Bone marrow (tissue), 2 donors: ENCODE measurements around the gene CDH11.

Experiments
- DNase-seq, 2 donors: peaks; one replicate each; lab custom pipeline; 2025; lab: John Stamatoyannopoulos, UW

Gene CDH11

DNA sequence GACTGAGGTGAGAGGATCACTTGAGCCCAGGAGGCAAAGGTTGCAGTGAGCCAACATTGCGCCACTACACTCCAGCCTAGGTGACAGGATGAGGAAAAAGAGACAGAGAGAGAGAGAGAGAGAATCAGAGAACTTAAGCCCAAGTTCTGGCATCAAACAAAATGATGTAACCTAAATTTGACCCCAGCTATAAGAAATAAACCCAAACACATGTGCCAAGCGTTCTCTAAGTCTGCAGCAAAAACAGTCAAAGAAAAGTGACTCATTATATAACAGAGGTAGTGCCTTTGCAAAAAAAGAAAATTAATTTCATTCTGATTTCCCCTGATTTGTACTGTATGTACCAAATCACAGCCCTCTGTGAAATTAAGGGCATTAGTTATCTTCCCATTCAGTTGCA is 89.5 kb downstream of the CDH11 start:
- DNase-seq: no peak

DNA sequence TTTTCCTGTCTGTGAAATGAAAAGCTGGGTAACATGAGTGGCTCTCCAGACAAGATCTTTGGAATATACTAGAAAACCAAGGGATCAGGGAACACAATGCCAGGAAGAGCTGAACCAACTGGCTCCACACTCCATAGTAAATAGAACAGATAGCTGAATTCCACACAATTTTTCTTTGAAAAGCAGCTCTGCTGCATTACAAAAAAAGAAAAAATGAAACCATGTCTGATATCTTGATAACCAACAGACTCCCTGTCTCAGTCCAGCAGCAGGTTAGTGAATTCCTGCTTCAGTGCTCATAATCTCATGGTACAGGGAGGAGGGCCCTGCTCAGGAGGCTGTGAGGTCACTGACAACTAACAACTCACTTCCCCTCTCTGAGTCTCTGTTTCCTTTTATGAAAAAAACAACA is 97.1 kb downstream of the CDH11 start:
- DNase-seq: no peak

DNA sequence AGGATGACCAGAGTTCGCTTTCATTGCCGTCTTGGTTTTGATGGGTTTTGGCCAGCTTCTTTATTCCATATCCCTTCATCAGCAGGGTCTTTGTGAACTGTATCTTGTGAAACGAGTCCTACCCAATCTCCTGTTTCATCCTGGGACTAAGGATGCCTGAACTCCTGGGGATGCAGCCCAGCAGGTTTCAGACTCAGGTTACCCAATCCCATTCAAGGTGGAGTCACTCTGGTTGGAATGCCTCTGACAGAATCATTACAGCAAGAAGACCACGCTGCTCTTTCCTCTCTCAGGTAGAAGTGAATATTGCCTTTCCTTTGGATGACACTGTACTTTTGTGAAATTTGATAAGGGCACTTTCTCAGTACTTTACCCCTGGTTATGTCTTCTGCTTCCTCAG is 98.1 kb downstream of the CDH11 start:
- DNase-seq: no peak

DNA sequence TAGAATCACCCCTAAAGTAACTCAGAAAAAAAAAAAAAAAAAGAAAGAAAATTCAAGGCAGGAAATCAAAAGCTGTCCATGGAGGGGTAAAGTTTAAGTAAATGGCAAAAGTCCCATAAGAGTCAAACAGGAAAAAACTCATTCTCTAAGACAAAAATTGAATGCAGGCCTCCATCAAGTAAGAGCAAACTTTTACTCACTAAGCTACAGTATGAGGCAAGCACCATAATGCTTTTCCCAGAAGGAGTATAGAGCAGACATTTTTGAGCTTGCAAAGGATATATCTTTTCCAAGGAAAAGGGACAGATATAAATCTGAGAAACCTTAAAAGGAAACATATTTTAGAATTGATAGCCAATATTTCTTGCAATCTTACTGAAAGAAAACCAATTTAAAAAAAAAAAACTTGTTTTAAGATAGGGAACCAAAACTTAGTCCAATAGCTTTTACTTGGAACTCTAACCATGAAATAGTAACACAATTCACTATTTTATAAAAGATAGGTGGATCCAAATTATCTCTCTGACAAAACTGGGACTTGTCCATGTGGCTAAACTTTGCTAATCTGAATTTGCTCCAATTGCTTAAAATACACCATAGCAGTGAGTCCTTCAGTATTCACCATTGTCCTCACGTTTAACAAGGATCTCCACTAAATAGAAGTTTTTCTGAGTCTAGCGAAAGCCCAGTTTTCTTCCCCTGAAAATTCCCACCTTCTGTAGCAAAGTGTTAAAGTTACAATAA is 99.8 kb downstream of the CDH11 start:
- no peak for DNase-seq

DNA sequence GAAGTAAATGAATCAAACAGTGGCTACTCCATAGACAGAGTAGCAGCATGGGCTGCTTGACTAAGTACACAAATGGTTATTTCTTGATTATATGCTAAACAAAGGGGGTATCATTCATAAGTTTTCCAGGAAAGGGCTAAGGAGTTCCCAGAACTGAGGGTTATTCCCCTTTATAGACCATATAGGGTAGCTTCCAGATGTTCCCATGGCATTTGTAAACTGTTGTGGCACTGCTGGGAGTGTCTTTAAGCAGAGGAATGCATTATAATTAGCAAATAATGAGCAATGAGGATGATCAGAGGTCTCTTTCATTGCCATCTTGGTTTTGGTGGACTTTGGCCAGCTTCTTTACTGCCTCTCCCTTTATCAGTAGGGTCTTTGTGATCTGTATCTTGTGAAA is 105.1 kb downstream of the CDH11 start:
- DNase-seq: no peak

DNA sequence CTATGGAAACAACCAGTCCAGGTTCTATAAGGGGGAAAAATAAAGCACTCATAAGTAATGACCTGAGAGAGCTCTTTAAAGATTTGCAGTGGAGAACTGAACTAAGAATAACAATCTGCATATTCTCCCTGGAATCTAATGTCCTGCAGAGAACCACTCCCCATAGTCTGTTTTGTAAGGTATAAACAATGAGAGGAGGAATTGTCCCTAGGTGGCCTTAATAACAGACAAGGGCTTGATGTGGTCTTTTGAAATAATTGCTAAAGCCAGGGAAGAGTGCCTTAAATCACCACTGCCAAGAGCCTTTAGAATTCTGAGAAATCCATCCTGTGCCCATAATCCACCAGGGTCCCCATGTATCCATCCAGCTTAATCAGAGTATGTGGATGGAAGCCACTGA is 106.3 kb downstream of the CDH11 start:
- no peak for DNase-seq

DNA sequence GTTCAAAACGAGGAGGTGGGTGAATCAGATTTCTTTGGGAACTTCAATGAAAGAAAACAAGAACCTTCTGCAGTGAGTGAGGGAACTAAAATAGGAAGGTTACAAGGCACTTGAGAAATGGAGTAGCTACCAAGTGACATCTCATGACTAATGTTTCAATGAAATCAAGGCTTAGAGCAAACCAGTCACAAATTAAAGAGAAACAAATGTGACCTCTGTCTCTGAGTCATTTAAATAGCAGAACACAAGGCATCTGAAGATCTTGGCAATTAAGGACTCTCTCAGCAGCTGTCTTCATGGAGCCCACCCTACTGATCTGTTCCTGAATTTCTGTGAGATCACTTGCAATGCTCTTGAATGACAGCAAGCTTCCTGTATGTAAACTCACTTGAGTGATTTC is 109.5 kb downstream of the CDH11 start:
- DNase-seq: no peak

DNA sequence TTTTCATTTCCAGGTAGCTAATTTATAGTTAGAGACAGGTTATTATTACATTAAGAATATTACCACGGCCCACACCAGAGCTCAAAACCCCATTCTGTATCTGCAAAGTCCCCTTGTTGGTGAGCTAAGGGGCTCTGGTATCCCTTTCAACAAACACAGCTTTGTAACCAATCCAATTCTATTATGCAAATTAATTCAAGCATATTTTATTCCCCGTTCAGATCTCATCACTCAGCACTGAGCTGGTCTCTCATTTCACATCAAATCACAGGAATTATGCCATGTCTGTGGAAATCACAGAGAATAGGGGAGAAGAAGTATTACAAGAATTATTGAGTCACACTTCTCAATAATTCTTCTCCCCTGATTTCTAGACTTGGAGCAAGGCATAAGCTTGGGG is 111.7 kb downstream of the CDH11 start:
- DNase-seq: no peak

DNA sequence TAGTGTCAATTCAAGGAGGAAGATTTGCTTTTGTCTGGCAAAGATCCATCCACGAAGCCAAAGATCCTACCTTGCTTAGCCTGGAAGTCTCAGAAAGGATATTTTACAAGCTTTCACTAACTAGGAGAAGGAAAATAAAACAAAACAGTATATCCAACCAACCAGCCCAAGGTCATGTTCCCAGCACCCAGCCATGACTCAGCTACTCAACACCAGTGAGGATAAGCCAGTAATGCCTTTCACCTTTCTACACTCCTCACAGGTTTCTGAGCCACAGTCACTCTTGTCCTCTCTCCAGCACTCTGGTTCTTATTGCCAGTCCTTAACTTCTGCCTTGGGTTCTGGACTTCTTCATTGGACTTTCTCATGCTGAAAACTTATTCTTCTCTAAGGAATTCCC is 116.2 kb downstream of the CDH11 start:
- no peak for DNase-seq

DNA sequence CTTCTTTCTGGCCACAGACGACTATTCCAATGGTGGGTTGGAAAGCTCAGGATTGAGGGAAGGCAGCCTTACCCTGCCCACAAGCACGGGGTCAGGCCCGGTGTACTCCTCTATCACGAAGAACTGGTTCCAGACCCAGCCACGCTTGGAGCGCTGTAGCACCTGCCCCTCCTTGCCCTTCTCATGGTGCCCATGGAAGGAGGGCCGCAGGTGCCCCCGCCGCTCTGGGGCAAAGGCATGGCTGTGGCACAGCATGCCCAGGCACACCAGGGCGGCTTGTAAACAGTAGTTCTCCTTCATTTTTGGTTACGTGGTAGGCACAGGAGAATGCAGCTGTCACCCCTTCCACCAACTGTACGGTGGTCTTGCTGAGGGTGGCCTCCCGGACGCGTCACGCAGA is 117.3 kb downstream of the CDH11 start:
- no peak for DNase-seq

DNA sequence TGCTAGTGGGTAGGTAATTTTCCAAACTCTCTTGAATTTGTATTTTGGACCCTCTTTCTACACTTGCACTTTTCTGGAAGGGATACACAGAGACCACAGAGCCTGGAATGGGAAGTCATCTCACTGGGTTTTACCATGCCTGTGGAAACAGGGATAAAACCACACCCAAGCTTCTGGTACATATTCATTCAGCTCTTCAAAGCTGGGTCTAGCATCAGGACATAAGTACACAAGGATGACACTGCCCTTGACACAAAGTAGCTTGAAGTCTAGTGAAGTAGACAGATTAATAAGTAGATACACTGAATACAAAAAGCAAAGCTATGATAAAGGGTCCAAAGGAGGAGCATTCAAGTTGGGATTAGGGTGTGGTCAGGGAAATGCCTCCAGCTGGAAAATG is 118.2 kb downstream of the CDH11 start:
- DNase-seq: no peak

DNA sequence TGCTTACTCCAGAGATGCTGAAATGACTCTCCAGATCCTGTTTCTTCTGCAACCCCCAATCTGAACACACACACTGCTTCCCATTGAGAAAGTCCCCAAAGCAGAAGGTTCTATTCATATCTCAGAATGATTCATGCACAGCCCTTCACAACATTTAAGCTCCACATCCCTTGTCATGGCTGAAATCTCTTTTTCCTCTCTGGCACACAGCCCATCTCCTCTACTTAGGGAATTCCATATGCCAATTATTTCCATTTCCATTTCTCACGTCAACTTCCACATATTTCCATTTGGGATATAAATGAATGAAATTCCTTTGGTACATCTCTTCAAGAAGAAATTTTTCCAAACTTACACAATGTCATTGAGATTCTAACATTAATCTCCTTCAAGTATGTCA is 119.6 kb downstream of the CDH11 start:
- no peak for DNase-seq

DNA sequence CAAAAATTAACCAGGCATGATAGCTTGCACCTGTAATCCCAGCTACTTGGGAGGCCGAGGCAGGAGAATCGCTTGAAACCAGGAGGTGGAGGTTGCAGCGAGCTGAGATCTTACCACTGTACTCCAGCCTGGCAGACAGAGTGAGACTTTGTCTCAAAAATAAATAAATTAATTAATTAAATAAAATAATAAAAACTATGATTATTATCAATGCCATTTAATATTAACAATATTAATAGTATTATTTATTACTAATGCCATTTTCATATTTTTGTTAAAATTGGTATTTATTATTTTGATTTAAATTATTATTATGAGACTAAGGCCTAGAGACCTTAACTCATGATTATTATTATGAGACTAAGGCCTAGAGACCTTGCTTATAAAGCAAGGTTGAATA is 121.2 kb downstream of the CDH11 start:
- no peak for DNase-seq

DNA sequence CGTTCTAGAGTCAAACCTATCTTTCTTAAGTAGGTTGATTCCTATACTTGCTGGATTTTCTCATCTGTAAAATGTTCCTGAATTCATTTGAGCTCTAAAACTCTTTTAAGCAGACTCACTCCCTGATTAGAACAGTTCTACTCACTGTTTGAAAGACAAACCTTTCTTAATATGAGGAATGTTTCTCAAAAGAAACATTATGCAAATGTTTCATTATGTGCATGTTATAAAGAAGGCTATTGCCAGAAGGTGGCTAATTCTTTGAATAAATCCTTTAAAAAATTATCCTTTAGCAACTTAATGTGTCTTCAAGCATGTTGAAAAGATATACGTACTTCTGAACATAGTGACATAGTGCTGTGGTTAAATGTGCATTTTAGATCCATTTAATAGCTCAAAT is 124.1 kb downstream of the CDH11 start:
- no peak for DNase-seq

DNA sequence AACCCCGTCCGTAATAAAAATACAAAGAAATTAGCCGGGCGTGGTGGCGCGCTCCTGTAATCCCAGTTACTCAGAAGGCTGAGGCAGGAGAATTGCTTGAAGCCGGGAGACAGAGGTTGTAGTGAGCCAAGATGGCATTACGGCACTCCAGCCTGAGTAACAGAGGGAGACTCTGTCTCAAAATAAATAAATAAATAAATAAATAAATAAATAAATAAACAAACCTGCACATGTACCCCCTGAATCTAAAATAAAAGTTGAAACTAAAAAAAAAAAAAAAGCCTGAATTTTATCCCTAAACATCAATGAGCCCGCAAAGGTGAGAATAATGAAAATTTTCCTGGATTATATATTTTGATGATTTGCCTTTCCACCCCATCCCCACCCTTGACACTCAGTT is 124.7 kb downstream of the CDH11 start:
- no peak for DNase-seq

DNA sequence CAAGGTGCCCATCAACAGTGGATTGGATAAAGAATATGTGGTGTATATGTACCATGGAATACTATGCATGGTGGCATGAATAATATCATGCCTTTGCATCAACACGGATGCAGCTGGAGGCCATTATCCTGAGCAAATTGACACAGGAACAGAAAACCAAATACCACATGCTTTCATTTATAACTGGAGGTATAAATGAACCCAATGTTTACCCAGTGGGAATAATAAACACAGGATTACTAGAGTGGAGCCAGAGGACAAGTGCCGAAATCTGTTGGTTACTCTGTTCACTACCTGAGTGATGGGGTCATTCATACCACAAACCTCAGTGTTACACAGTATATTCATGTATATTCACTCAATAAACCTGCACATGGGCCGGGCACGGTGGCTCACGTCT is 125.2 kb downstream of the CDH11 start:
- no peak for DNase-seq

DNA sequence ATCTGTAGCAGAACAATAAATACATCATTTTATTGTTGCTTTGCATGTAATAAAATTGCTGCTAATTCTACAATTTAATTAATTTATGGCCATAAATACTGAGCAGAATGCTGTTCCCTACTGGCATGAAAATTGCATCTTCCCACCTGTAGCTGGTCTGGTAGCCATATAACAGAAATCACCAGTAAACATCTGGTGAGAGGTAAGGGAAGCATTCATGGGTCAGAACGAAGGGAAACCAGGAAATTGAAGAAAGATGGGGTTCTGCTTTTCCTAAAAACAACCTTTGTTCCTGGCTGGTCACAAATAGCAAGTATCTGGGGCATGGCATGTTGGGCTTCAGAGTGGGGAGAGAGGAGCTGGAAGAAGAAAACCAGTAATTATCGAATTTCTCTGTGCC is 128.4 kb downstream of the CDH11 start:
- DNase-seq: no peak

DNA sequence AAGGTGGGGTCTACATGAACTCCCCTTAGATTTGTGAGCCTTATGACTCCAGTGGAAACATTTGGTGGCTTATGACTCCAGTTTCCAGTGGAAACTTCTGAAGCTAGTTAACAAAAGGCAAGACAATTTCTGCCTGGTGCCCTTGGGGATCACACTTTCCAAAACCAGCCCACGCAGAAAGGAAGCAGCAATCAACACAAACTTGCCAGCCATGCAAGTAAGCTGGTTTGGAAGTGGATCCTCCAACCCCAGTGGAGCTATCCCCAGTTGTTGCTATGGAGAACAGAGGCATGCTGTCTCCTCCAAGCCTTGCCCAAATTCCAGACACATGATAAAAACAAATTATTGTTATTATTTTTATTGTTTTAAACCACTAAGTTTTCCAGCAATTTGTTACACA is 130.9 kb downstream of the CDH11 start:
- no peak for DNase-seq

DNA sequence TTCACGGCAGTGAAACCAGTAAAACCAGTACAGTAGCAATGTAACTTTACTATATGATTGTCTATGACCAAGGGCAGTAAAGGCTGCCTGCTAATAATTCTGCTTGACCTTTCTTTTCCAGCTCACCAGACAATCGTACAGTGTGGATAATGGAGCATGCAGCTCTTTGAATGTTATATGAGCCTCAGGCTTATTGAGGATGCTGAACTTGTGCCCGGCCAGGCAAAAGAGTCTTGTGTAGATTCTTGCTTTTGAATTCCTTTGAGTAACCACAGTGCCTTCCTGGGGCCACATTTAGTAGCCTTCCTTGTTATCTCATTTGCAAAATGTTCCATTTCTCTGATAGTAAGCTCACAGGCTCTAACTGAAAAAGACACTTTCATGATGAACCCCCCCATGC is 131.8 kb downstream of the CDH11 start:
- DNase-seq: no peak

DNA sequence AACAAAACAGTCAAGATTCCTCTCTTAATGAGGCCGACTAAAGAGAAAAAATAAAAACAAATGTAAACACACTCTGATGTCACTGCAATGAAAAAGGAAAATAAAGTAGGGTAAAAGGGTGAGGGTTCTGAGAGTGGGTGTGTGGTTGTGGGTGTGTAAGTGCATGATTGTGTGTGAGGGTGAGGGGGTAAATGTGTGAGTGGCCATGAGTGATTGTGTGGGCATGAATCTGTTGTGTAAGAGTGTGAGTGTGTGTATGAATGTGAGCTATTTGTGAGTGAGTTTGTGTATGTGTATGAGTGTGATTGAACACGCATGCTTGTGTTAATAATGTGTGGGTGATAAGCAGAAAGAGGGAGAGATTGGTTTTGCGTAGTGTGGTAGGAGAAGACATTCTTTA is 132.8 kb downstream of the CDH11 start:
- no peak for DNase-seq

DNA sequence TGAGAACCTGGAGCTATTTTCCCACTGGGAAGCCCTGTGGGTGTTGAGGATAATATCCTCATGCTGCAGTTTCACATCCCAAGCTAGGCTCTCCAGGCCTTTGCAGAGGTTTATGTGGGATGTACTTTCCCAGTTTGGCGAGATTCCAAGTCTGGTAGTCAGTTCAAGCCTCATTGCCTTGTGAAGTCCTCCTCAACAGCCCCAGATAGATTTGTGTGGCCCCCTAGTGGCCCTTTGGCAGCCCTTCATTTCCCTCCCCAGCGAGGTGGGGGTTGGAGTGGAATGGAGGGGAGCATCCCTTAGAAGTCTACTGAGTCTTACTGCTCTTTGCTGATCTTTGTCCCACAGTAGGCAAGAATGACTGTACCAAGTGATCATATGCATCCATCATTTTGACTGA is 137.9 kb downstream of the CDH11 start:
- DNase-seq: no peak

DNA sequence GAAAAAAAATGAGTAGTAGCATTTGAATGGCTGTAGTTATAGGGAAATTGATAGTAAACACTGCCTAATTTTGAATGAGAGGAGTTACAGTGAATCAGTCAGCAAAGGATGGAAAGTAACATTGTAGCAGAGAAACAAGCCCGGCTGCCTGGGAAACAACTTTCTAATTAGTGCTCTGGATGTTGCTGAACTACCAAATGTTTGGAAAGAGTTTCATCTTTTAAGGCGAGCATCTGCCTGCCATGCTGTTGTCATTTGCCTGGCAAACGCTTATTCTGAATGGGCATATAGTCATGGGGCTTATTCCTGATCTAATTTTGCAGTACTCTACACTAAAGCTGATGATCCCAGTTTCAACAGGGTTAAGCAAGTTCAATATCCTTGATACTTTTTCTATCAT is 138.6 kb downstream of the CDH11 start:
- DNase-seq: no peak

DNA sequence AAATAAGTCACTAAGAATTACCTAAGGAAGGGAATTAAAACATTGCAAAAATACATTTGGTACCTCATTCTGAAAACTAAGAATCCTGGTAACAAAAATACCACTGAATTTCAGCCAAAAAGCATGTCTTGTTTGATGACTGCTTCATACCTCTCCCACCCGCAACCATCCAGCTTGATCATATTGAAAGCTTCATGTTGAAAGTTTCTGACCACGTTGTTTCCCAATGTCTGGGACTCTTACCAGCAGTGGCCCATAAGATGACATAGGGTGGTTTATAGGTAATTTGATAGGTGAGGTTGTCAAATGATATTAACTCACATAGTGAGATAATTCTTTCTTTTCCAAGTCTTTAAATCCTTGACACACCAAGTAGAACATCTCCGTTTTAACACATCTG is 139.3 kb downstream of the CDH11 start:
- DNase-seq: no peak

DNA sequence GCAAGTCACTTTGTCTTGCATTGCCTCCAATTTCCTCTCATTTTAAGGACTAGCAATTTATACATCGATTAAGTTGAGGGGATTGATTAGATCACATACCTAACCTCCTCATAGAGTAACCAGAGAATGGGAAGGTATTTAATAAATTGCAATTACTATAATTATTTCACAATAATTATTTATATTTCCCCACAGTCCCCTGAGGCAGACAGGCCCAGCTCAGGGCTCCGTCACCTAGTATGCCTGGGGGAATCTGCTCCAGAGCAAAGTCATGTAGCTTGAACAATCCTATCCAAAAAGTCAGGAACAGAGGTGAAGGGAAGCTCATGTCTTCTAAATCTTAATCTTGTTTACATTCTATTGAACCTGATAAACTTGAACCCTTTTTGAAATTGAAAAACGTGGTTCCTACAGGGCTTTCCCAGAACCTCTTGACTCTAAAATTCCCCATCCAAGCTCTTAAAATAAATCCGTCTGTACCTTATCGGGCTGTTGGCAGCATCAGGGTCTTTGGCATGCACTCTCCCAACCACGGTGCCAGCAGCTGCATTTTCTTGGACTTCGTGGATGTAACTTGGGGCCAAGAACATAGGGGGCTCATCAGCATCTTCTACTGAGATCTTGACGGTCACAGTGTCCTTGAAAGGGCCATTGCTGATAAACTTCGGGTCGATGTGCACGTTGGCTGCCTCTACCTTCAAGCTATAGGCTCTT is 140.1 kb downstream of the CDH11 start:
- no peak for DNase-seq
